Hematopoietic multipotent progenitor cell treated with erythropoietin and hydrocortisone succinate and interleukin-3 and kit ligand, for 4 days (in vitro differentiated cells): Measurements from ENCODE around the gene KCNQ1.

ENCODE experiments used
- DNase-seq: peaks from one replicate; pipeline ENCODE4 v3.0.0-alpha.2; 2015

Gene KCNQ1

GRCh38 chr11:2691991-2692875 is 247.4 kb downstream of the KCNQ1 start:
- DNase-seq, result no peak

DNA sequence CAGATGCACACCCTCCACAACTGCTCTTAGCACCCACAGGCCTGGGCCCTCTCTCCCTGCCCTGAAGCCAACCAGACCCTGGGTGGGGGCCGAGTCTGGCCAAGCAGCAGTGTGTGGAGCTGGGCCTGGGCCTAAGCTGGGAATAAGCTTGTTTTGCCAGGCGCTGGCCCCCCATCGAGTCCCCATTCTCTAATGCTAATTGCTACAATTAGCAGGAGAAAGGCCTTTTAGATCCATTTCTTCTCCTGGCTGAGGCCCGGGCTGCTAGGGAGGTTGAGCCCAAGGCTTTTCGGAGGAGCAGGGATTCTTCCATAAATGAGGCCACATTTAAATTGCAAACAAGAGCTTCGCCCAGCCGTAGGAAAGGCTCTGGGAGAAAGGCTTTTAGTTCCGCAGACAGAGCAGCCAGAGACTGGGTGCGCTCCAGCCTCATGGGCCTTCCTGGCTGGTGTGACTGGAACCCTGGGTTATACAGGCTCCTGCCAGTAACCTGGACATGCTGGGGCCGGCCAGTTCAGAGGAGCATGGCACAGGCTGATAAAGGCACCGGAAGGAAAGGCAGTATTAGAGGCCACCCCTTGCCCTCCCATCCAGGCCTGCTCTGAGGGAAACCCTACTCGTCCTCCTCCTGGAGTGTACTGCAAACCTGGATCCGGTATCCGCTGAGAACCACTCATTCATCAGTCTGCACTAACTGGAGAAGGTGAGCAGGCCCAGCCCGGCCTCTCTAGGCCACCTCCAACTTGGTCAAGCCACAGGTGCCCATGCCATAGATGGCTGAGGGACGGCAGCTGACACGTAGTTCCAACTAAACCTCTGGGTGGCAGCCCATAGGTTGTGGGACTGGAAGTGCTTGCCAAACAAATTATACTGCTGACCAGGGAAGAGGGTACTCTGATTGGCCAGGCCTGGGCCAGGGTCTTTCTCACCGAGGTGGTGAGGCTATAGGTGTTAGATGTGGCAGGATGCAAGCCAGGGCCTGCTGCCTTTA is 248.8 kb downstream of the KCNQ1 start:
- no peak for DNase-seq

- DNase-seq, result peak; percentile 34
Observed at GRCh38 chr11:2694495-2694894, 249.7 kb downstream of the KCNQ1 start.

DNA sequence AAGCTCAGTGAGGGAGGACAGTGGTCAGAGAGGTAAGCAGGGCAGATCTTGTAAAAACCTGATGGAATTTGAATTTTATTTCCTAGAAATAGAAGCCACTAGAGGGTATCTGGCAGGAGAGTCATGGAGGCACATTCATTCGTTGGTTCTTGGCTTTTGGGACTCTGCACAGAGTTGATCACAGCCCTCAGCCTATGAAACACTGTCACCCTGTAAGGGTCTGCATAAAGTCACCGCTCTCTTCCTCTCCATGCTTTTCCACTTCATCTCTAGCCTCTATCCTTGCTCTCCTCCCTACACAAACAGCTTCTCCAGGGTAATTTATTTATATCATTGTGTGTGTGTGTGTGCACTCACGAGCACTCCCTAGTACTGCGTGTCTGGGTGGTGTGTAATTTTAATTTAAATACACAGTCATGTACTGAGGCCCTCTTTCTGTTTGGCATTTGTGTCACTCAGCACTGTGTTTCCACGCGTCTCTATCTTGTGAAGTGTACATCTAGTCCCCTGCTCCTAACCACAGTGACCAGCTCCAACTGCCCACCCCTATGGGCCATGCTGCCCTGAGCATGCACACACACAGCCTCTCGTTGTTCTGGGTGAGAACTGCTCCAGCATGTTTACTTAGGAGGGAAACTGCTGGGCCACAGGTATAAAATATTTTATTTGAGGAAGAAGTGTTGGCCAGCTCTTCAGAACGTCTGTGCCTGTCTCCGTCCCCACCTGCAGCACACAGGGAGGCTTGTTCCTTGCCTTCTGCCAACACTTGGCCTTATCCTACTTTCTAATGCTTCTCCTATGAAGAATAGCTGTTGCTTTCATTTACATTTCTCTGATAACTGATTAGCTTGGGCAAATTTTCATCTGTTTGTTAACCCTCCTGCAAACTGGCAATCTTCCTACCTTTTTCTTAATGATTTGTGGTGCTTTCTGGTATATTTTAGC is 250.5 kb downstream of the KCNQ1 start:
- no peak for DNase-seq

GRCh38 chr11:2696455-2696854 is 251.6 kb downstream of the KCNQ1 start:
- no peak for DNase-seq

DNA sequence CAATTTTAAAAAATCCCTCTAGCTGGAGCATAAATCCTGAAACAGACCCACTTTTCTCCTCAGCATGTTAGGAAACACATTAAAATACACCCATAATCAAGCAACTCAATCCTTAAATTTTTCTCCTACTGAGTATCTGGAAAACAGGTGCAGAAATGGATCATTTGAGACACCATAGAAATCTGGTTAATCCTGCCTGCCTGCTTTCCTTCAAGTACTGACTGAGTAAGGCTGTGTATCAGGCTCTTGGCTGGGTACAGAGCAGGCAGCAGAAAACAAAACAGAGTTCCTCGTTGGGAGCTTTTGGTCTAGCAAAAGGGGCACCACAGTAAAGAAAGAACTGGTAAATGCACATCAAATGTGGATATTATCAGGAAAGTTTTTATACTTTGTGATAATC is 253.1 kb downstream of the KCNQ1 start:
- DNase-seq, result no peak

- DNase-seq, result no peak
Observed at GRCh38 chr11:2698386-2699184, 253.8 kb downstream of the KCNQ1 start.

GRCh38 chr11:2699185-2699530 is 254.3 kb downstream of the KCNQ1 start:
- peak; percentile 41 for DNase-seq

DNA sequence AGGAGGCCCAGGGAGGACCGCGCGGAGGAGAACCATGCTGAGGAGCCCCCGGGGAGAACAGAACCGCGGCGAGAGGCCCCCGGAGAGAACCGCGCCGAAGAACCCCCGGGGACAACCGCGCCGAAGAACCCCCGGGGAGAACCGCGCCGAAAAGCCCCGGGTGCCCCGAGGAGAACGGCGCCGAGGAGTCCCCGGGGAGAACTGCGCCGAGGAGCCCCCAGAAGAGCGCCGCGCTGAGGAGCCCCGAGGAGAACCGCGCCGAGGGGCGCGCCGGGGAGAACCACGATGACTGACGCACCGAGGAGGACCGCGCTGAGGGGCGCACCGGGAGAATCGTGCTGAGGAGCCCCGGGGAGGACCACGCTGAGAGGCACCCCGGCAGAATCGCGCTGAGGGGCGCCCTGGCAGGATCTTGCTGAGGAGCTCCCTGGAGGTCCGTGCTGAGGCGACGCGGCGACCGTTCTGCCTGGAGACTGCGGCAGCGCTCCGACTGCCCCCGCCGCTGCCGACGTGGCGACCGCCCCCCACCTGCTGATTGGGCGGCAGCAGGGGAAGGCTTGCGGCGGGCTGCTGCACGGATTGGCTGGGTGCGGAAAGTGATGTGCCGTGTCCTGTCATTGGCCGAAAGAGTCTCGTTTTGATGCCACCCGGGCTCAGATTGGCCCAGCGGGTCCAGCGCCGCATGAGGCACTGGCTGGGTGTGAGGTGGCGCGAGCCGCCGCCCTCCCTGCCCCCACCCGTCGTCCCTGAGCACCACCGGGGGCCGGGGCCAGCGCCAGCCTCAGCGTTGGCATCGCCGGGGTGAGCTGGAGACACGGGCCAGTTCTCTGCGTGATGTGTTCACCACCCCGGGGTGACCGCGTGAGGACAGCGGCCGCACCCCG is 255.0 kb downstream of the KCNQ1 start, which contains the start of gene KCNQ1OT1:
TSS of gene KCNQ1OT1 (minus strand) at position 464 of the 884 bp plus-strand sequence.
- DNase-seq, result peak; percentile 96

- DNase-seq, result peak; percentile 80
Observed at GRCh38 chr11:2700415-2701211, 255.8 kb downstream of the KCNQ1 start.

GRCh38 chr11:2701230-2701629 is 256.4 kb downstream of the KCNQ1 start:
- no peak for DNase-seq

- no peak for DNase-seq
Observed at GRCh38 chr11:2701898-2702434, 257.2 kb downstream of the KCNQ1 start.

GRCh38 chr11:2702771-2703362 is 258.1 kb downstream of the KCNQ1 start:
- DNase-seq, result no peak

DNA sequence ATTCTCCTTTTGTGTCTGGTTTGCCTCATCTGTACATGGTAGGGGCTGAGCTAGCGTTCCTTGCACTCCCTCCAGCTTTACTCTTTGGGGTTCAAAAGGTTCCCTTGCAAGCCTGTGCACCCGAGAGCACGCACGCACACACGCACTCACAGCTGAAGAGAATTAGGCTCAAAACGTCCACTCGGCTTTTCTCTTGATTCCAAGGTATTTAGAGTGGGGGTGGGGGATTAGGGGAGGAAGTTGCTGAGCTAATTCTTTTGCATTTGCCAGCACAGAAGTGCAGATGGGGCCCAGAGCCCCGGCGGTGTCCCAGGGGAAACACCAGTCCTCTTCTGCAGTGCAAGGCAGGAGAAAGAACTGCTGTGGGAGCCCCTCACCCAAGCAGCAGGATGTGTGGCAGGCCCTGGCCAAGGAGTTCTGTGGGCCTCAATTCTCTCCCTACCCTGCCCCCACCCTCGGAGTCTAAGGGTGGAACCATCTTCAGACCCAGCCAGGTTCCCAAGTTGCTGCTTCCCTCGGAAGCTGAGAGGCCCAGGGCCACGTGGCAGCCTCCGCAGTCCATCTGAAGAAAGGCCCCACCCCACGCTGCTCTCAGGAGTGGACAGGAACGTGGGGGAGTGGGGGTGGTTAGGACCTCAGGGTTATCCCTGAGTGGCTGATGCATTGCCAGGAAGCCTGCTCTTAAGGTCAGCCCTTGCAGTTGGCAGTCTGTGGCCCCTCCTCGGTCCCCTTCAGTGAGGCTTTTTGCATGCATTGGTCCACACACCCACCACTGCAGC is 258.7 kb downstream of the KCNQ1 start:
- no peak for DNase-seq

DNA sequence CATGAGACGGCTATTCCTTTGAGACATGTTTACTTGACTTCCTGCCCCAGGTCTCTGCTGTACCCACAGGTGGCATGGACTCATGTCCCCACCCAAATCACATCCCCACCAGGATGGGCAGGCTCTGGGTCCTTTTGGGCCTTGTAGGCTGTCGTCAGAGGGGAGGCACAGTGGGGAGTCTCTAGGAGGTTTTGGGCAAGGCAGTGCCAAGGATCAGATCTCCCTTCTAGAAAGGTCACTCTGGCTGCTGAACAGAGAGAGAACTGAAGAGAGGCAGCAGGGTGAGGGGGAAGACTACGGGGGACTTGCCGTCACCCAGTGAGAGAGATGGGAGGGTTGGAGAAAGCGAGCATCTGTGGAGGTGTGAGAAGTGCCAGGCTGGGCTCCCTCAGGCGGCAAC is 259.5 kb downstream of the KCNQ1 start:
- no peak for DNase-seq

- DNase-seq, result no peak
Observed at GRCh38 chr11:2704896-2705606, 260.2 kb downstream of the KCNQ1 start.

DNA sequence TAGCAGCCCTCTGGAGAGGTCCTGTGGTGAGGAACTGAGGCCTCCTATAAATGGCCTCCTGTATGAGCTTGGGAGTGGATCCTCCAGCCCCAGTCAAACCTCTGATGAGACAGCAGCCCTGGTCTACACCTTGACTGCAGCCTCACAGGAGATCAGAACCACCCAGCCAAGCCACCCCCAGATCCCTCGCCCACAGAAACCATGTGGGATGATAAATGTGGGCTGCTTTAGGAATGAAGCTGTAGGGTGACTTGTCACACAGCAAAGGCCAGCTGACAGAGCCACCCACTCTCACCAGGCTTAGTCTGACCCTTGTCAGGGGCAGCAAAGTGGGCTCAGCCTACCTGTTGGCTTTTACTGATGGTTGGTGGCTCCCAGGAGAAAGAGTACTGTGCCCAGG is 261.5 kb downstream of the KCNQ1 start:
- no peak for DNase-seq
